Peyer's patch (tissue), 4 donors: ENCODE data around the gene UBE2J2. TPM values are rescaled to one million over a fixed set of nuclear protein-coding genes. Genes with fewer than 3 reads are reported as not detected.
A peak's percentile ranks its signal among the peaks of the same experiment; 100 is the strongest.

Experiments
- DNase-seq, 3 donors: peaks; one replicate each; pipeline ENCODE4 v3.0.0-alpha.2; 2017 to 2019
- H3K27ac ChIP-seq, 4 donors: fragments of 200-600 bp; sonication (generic); one replicate each; pipeline ENCODE4 v1.5.1; 2016 to 2019
- H3K27me3 ChIP-seq, 2 donors: fragments of 200-600 bp; sonication (generic); one replicate each; pipeline ENCODE4 v1.5.1; 2019
- H3K36me3 ChIP-seq, 3 donors: fragments of 200-600 bp; sonication (generic); one replicate each; pipeline ENCODE4 v1.5.1; 2016 to 2019
- H3K4me1 ChIP-seq, 4 donors: fragments of 200-600 bp; sonication (generic); one replicate each; pipeline ENCODE4 v1.5.1; 2016 to 2019
- H3K4me3 ChIP-seq, 4 donors: fragments of 200-600 bp; sonication (generic); 1 replicate in 3 of 4; 2 replicates in 1 of 4; pipeline ENCODE4 v1.5.1; 2016 to 2019; ENCODE audit warnings: mild to moderate bottlenecking in 1 of 4
- H3K9me3 ChIP-seq, 4 donors: fragments of 200-600 bp; sonication (generic); one replicate each; pipeline ENCODE4 v1.5.1; 2016 to 2019; ENCODE audit warnings: mild to moderate bottlenecking in 1 of 4
- POLR2A ChIP-seq, 2 donors: fragments of 450-650 bp; IDR thresholded peaks; one replicate each; pipeline ENCODE4 v1.5.1; 2017; ENCODE audit warnings: antibody characterized with exemption in 2 of 2, mild to moderate bottlenecking in 2 of 2, moderate library complexity in 2 of 2
- total RNA-seq, 4 donors: library from RNA; depleted of rRNA; stranded (reverse); fragments of >200 nt; gene quantifications; one replicate each; pipeline ENCODE4 v1.1.0, GENCODE V29; 2016
- TF ChIP-seq, protein P1 (sequence below), 6 experiments: fragments of 450-650 bp in 4 of 6; fragments of 200-600 bp in 2 of 6; sonication (generic) in 1 of 6; IDR thresholded peaks; one replicate each; pipeline ENCODE4 v1.5.1; 2017 to 2019; ENCODE audit warnings: antibody characterized with exemption in 6 of 6, mild to moderate bottlenecking in 3 of 6, moderate library complexity in 1 of 6

Gene UBE2J2
- total RNA-seq, 4 donors from 2014 or later, result 25.6 to 64.2 (median 55.3) TPM

DNA sequence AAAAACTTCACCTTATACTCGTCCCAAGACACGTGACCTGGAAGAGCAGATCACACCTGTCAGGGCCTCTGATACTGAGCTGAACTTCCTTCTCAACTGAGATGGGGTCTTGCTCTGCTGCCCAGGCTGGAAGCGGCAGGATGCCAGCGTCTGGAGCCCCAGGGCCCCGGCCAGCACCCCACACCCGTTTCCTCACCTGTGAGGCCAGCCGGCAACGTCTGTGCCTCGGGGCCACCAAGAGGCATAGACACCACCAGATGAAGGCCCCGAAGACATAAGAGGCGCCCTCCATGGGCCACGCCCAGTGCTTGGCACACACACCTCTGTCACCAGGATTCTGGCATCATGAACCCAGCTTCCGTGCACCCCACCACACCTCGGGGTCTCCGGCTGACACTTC, 50.3 kb downstream of the UBE2J2 start:
- peaks cover 0 to 97% (median 0%) of the 10 kb centered on the region in 3 donors for H3K36me3 ChIP-seq
- no peak for DNase-seq
- no peaks in the 10 kb centered on the region for H3K27me3 ChIP-seq
- H3K9me3 ChIP-seq, result no peaks in the 10 kb centered on the region
- H3K4me1 ChIP-seq, result no peaks in the 10 kb centered on the region
- H3K4me3 ChIP-seq, result no peak overlapping the region
- H3K27ac ChIP-seq, result no peak overlapping the region
- TF ChIP-seq, protein P1, sequence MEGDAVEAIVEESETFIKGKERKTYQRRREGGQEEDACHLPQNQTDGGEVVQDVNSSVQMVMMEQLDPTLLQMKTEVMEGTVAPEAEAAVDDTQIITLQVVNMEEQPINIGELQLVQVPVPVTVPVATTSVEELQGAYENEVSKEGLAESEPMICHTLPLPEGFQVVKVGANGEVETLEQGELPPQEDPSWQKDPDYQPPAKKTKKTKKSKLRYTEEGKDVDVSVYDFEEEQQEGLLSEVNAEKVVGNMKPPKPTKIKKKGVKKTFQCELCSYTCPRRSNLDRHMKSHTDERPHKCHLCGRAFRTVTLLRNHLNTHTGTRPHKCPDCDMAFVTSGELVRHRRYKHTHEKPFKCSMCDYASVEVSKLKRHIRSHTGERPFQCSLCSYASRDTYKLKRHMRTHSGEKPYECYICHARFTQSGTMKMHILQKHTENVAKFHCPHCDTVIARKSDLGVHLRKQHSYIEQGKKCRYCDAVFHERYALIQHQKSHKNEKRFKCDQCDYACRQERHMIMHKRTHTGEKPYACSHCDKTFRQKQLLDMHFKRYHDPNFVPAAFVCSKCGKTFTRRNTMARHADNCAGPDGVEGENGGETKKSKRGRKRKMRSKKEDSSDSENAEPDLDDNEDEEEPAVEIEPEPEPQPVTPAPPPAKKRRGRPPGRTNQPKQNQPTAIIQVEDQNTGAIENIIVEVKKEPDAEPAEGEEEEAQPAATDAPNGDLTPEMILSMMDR (IDR thresholded peaks at IDR 0.05), result no peak
- no peak for TF ChIP-seq POLR2A (IDR thresholded peaks at IDR 0.05)

DNA sequence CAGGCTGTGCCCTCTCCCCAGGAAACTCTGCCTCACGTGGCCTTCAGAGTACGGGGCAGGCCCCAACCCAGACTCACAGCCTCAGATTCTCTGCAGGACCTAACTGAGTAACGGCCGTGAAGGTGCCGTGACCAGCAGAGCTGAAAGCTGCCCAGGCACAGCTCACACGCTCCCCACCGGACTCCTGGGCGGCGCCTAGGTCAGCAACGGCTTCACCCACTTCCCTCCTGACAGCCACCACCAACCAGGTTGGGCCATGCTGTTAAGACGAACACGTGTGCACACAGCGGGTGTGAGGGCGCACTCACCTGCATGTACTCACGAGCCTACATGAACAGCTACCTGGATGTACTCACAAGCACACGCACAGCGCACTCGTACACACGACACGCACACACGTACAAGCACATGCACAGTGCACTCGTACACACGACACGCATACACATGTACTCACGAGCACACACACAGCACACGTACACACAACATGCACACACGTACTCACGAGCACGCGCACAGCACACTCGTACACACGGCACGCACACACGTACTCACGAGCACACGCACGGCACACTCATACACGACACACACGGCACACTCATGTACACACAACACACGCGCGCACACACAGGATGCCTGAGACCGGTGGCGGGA, 51.0 kb downstream of the UBE2J2 start:
- no peak overlapping the region for H3K27ac ChIP-seq
- TF ChIP-seq, protein P1 (IDR thresholded peaks at IDR 0.05), result no peak
- no peak for TF ChIP-seq POLR2A (IDR thresholded peaks at IDR 0.05)

DNA sequence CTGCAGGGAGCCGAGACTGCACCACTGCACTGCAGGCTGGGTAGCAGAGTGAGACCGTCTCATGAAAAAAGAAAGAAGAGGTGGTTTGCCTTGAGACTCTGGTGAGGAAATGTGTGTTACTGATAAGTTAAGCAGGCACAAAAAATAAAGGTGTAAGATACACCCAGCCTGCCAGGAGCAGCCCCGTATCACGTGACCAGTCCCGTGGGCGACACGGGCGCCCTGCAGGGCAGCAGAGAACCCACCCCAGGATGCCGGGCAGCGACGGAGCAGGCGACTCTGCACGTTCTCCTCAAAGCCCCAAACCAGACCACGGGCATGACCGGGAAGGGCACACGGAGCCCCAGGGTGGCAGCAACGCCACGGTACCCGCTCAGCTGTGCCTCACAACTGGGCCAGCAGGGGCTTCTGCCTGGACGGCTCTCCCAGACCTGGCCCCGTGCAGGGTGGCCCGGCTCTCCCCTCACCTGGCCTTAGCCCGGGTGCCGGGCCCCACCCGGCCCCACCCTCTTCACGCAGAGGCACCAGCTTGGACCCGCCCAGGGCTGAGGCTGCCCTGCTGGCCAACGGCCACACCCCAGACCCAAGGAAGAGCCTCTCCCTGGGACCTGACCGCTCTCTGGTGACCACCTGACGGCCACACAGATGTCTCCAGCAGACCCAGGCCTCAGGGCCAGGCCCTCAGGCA, 51.6 kb downstream of the UBE2J2 start:
- H3K27ac ChIP-seq, result no peak overlapping the region
- peaks cover 0 to 97% (median 0%) of the 10 kb centered on the region in 3 donors for H3K36me3 ChIP-seq
- no peaks in the 10 kb centered on the region for H3K4me1 ChIP-seq
- no peak overlapping the region for H3K4me3 ChIP-seq
- no peaks in the 10 kb centered on the region for H3K27me3 ChIP-seq
- H3K9me3 ChIP-seq, result no peaks in the 10 kb centered on the region
- no peak for TF ChIP-seq POLR2A (IDR thresholded peaks at IDR 0.05)
- TF ChIP-seq, protein P1 (IDR thresholded peaks at IDR 0.05), result no peak
- DNase-seq, result no peak

More for the DNA sequence above, 51.0 kb downstream of the UBE2J2 start:
- peaks cover 0 to 97% (median 0%) of the 10 kb centered on the region in 3 donors for H3K36me3 ChIP-seq
- DNase-seq, result no peak
- no peaks in the 10 kb centered on the region for H3K4me1 ChIP-seq
- H3K9me3 ChIP-seq, result no peaks in the 10 kb centered on the region
- H3K4me3 ChIP-seq, result no peak overlapping the region
- no peaks in the 10 kb centered on the region for H3K27me3 ChIP-seq

DNA sequence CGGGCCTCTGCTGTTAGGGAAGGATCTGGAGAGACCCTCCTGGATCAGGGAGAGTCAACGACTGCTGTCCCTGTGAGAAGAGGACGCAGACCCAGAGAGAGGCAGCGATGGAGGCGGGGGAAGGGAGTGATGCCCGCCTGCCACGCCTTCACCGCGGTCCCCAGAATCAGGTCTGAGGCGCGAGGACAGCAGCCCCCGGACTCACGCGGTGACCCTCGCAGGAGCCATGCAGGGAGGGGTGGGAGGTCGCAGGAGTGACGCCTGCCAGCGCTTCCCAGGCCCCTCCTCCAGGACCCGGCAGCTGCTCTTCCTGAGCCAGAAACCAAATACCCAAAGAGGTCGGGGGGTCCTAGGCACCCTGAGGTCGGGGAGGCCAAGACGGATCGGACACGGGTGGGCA, 53.5 kb downstream of the UBE2J2 start:
- Histone ChIP-seq H3K9me3 (no peaks in the 10 kb centered on the region), H3K4me1 (peaks cover 0 to under 1% (median 0%) of the 10 kb centered on the region in 4 donors), H3K27ac (no peak overlapping the region), H3K36me3 (peaks cover 0 to 85% (median 0%) of the 10 kb centered on the region in 3 donors), H3K4me3 (no peak overlapping the region), H3K27me3 (no peaks in the 10 kb centered on the region)
- DNase-seq, result no peak
- TF ChIP-seq POLR2A (IDR thresholded peaks at IDR 0.05), result no peak
- TF ChIP-seq, protein P1 (IDR thresholded peaks at IDR 0.05), result no peak

DNA sequence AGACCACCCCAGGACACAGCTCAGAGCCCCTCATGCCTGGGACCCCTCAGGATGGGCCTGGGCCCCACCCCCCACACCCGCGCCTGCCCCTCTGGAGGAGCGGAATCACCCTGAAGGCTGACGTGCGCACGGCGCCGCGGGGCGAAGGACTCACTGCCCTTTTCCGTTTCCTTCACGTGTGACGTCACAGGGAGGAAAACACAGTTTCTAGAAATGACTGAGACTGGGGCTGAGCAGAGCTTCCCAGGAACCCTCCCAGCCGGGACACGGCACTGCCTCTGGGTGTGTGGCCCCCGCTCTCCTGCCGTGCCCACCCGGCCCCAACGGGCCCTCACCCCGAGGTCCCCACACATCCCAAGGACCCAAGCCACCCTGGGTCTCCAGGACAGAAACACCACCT, 54.3 kb downstream of the UBE2J2 start:
- no peaks in the 10 kb centered on the region for H3K9me3 ChIP-seq
- H3K4me1 ChIP-seq, result peaks cover 0 to 8% (median 7%) of the 10 kb centered on the region in 4 donors
- no peaks in the 10 kb centered on the region for H3K27me3 ChIP-seq
- DNase-seq, result peak in 1 of 3 donors; percentile 70
- H3K27ac ChIP-seq, result no peak overlapping the region
- TF ChIP-seq POLR2A (IDR thresholded peaks at IDR 0.05), result no peak
- TF ChIP-seq, protein P1 (IDR thresholded peaks at IDR 0.05), result no peak
- H3K36me3 ChIP-seq, result peaks cover 0 to 77% (median 0%) of the 10 kb centered on the region in 3 donors
- no peak overlapping the region for H3K4me3 ChIP-seq
